ENCODE results near the gene DHRSX.
"Not testable (repeated sequence)": the region's sequence is repeated elsewhere in the genome, so short reads cannot be mapped to it uniquely, and the experiment has no call there.

The DHRSX gene

GRCh38 chrX:2468261-2469195 is 32.2 kb downstream of the DHRSX start:
- no peak overlapping the region for H3K4me3 ChIP-seq (ENCODE audit: low read depth, low read length)
- no peak for TF ChIP-seq CTCF (IDR thresholded peaks at IDR 0.05; ENCODE audit: low read depth, low read length, missing control alignments)
- DNase-seq (ENCODE audit: low read depth): no peak
- in situ Hi-C loops (cut with HindIII; ENCODE audit: low sequenced_read_pairs): no loop called here

- in situ Hi-C loops (cut with HindIII; ENCODE audit: low sequenced_read_pairs): no loop called here
- DNase-seq (ENCODE audit: low read depth): no peak
- TF ChIP-seq CTCF (IDR thresholded peaks at IDR 0.05; ENCODE audit: low read depth, low read length, missing control alignments): no peak
- no peak overlapping the region for H3K4me3 ChIP-seq (ENCODE audit: low read depth, low read length)
Measured at GRCh38 chrX:2466876-2467656, 33.7 kb downstream of the DHRSX start.

- no peak overlapping the region for H3K4me3 ChIP-seq (ENCODE audit: low read depth, low read length)
- no peak for DNase-seq (ENCODE audit: low read depth)
- no peak for TF ChIP-seq CTCF (IDR thresholded peaks at IDR 0.05; ENCODE audit: low read depth, low read length, missing control alignments)
- in situ Hi-C loops (cut with HindIII; ENCODE audit: low sequenced_read_pairs): no loop called here
Measured at GRCh38 chrX:2464677-2465166, 36.1 kb downstream of the DHRSX start.

- no peak for DNase-seq (ENCODE audit: low read depth)
- no peak for TF ChIP-seq CTCF (IDR thresholded peaks at IDR 0.05; ENCODE audit: low read depth, low read length, missing control alignments)
- in situ Hi-C loops (cut with HindIII; ENCODE audit: low sequenced_read_pairs): no loop called here
- H3K4me3 ChIP-seq (ENCODE audit: low read depth, low read length): no peak overlapping the region
Measured at GRCh38 chrX:2463973-2464676, 36.7 kb downstream of the DHRSX start.

- H3K4me3 ChIP-seq (ENCODE audit: low read depth, low read length); DNase-seq (ENCODE audit: low read depth); in situ Hi-C loops (cut with HindIII; ENCODE audit: low sequenced_read_pairs): not testable (repeated sequence)
Measured at GRCh38 chrX:2463481-2463880, 37.3 kb downstream of the DHRSX start.

- in situ Hi-C loops (cut with HindIII; ENCODE audit: low sequenced_read_pairs): no loop called here
- no peak for TF ChIP-seq CTCF (IDR thresholded peaks at IDR 0.05; ENCODE audit: low read depth, low read length, missing control alignments)
- DNase-seq (ENCODE audit: low read depth): no peak
- no peak overlapping the region for H3K4me3 ChIP-seq (ENCODE audit: low read depth, low read length)
Measured at GRCh38 chrX:2462780-2463179, 38.0 kb downstream of the DHRSX start.
